ENCODE measurements around the gene ZNF555.
A peak's percentile ranks its signal among the peaks of the same experiment; 100 is the strongest.
"Not testable (repeated sequence)": the region's sequence is repeated elsewhere in the genome, so short reads cannot be mapped to it uniquely, and the experiment has no call there.

Gene ZNF555

DNA sequence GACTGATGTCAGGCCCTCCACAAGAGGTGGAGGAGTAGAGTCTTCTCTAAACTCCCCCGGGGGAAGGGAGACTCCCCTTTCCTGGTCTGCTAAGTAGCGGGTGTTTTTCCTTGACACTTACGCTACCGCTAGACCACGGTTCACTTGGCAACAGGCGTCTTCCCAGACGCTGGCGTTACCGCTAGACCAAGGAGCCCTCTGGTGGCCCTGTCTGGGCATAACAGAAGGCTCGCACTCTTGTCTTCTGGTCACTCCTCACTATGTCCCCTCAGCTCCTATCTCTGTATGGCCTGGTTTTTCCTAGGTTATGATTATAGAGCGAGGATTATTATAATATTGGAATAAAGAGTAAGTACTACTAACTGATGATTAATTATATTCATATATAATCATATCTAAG is 30.9 kb downstream of the ZNF555 start:
- FAIRE-seq: not testable (repeated sequence)

DNA sequence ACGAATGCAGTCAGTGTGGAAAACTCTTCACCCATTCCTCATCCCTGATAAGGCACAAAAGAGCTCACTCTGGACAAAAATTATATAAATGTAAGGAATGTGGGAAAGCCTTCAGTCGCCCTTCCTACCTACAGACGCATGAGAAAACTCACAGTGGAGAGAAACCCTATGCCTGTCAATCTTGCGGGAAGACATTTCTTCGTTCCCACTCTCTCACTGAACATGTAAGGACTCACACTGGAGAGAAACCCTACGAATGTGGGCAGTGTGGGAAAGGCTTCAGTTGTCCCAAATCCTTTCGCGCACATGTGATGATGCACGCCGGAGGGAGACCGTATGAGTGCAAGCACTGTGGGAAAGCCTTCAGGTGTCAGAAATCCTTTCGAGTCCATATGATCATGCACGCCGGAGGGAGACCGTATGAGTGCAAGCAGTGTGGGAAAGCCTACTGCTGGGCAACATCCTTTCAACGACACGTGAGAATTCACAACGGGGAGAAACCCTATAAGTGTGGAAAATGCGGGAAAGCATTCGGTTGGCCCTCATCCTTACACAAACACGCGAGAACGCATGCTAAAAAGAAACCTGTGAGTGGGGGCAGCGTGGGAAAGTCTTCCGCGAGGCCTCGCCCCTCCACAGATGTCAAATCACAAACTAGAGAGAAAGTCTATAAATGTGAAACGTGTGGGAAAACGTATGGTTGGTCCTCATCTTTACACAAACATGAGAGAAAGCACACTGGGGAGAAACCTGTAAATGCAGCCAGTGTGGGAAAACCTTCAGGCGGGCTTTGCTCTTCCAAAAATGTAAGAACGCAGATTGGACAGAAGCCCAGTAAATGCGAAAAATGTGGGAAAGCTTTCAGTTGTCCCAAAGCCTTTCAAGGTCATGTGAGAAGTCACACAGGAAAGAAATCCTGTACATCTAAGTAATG is 36.4 kb downstream of the ZNF555 start:
- FAIRE-seq: no peak

GRCh38 chr19:2883686-2884439 is 42.6 kb downstream of the ZNF555 start:
- no peak for FAIRE-seq

- FAIRE-seq: no peak
These were observed 44.5 kb downstream of the ZNF555 start for GRCh38 chr19:2885736-2886135.

DNA sequence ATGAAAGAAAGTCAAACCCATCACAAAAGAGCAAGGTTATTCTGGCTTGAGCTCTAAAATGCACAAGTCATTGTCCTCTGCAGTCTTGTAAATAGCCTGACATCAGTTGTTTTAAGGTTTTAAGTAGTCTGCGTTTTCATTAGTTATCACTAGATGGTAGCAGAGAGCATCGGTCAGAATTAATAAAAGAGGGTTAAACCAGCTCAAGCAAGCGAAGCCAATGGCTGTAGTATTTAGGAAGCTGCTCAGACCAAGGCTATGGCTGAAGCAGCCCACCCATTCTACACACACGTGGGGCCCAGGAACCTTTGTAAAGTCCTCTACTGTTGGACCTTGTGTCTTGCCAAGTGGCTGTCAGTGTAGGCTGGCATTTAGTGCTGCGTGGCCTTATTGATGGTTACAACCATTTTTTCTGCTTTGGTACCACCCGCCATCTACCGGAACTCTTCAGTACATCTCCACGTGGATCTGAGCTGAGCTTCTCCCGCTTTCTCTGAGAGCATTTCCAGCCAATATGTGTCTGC is 46.2 kb downstream of the ZNF555 start:
- FAIRE-seq: peak; percentile 93

DNA sequence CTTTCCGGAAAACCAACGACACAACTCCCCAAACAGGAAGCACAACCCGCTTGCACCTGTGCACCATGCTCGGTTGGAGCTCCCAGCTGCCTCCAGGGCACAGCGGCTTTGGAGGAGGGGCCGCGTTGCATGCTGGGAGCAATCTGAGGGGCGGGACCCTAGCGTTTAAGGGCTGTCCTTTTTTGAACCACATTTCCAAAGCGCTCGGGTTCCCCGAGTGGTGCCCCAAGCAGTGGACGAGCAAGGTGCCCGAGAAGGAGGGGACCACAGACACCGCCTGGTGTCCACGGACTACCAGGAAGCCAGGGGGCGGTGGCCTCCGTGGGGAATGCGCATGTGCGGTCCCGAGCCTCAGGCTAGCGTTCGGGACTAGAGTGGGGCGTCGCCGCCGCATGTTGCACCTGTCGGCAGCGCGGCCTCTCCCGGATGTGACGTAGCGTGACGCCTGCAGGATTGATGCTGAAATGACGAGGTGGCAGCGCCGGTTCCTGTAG is 47.5 kb downstream of the ZNF555 start:
- no peak for FAIRE-seq

DNA sequence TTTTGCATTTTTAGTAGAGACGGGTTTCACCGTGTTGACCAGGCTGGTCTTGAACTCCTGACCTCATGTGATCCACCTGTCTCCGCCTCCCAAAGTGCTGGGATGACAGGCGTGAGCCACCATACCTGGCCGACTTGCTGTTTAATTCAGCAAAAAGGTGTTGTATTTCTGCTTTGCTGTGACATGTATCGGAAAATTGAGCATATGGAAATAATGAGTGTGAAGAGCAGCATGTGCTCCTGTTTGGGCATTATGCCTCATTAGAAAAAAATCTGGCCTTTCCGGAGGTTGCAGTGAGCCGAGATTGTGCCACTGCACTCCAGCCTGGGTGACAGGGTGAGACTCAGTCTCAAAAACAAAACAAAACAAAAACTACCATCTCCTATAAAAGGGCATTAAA is 49.3 kb downstream of the ZNF555 start:
- not testable (repeated sequence) for FAIRE-seq

DNA sequence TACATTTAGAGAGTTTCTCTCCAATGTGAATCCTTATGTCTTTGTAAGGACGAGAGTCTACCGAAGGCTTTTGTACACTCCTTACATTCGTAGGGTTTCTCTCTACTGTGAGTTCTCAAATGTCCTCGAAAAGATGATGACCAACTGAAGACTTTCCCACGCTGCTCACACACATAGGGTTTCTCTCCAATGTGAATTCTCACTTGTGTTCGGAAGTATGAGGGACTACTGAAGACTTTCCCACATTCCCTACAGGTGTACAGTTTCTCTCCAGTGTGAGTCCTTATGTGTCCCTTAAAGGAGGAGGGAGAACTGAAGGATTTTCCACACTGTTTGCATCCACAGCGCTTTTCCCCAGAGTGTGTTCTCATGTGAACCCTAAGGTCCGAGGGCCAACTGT is 55.4 kb downstream of the ZNF555 start:
- FAIRE-seq: no peak

DNA sequence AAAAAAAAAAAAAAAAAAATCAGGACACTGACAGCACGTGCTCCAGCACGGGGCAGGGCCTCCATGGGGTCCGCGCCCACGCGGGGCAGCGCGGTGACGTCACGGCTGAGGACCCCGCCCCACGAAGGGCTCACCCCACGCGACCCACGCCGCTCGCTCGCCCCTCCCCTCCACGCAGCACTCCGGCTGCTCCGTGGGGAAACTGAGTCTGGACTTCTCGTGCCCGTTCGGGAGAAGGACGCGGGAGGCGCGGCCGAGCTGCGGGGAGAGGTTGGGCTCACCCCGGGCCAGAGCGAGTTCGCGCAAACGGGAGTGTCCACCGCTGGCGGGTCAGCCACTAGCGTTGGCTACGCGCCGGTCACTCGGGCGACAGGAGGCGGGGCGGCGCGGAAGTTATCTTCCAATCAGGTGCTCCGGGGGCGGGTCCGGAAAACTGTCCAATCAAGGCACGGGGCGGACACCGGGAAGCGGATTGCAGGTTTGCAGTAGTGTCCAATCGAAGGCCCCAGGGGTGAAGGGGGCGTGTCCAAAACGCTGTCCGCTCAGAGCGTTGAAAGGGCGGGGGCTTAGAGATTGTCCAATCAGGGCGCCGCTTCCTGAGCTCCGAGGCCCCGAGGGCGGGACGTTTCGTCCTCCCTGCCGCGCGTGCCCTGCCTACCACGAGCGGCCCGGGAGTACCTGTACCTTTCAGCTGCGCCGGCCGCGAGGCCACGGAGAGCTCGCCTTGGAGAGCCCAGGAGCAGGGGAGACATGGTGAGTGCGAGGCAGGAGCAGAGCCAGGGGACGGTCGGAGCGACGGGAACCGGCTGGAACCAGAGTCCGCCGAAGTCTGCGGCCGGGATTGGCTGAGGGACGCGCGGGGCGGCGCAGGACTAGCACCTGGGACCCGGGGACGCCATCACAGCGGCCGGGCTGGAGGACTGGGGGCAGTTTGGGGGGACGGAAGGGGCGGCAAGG is 59.3 kb downstream of the ZNF555 start, which contains the start of gene ZNF57:
TSS of gene ZNF57 (plus strand) at position 633 of the 957 bp plus-strand sequence. CDS start at position 751, 118 bp downstream.
- peak; percentile 98 for FAIRE-seq

- no peak for FAIRE-seq
These were observed 61.4 kb downstream of the ZNF555 start for GRCh38 chr19:2902590-2903218.

DNA sequence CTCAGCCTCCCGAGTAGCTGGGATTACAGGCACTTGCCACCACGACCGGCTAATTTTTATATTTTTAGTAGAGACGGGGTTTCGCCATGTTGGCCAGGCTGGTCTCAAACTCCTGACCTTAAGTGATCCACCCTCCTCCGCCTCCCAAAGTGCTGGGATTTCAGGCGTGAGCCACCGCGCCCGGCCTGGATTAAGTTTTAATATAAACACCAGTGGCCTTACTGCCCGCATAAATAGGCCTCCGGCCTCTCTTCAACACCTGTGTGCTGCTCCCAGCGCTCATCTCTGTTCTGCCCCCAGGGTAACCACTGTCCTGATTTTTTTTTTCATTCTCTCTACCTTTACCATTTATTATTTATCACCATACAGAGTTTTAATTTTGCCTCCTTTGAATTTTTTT is 62.1 kb downstream of the ZNF555 start:
- FAIRE-seq: not testable (repeated sequence)

GRCh38 chr19:2905918-2906519 is 64.7 kb downstream of the ZNF555 start:
- FAIRE-seq: no peak

GRCh38 chr19:2906631-2907195 is 65.4 kb downstream of the ZNF555 start:
- no peak for FAIRE-seq
